ENCODE measurements around the gene LSP1. TPM values are rescaled to one million over a fixed set of nuclear protein-coding genes. Genes with fewer than 3 reads are reported as not detected.

Gene LSP1
- polyA plus RNA-seq, 1 donor from 2014 or later, result not detected

DNA sequence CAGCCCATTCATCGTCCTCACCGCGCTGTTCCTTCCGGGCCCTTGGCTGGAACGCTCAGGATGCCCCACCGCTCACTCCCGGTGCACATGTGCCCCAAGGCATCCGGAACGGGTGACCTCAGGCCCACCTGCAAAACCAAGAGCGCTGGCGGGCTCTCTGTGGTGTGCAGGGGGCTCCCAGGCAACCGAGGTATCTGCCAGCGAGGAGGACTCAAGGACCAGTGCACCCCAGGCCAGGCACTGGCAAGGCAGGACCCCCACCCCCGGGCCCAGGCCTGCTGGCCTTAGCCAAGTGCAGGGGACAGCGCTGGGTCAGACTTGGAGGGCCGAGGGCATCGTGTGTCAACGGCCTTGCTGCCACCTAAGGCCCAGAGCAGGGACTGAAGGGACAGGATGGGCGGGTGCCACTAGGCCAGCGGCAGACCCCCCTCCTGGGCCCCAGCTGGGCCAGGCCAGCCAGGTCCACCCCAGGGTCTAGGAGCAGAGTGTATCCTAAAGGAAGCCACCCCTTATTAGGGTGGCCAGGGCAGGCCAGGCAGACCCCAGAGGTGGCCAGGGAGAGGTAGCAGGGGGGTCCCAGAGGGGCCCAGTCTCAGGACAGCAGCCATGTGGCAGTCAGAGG, 75.1 kb downstream of the LSP1 start:
- Histone ChIP-seq H3K79me2 (replicated peaks; ENCODE audit: insufficient read depth, low read length) (no peaks in the 10 kb centered on the region), H3F3A (ENCODE audit: insufficient read depth, low read length, poor library complexity, severe bottlenecking) (no peaks in the 10 kb centered on the region), H3K4me2 (ENCODE audit: low read length) (no peak overlapping the region), H4K20me1 (ENCODE audit: insufficient read depth) (no peaks in the 10 kb centered on the region), H3K9me2 (ENCODE audit: insufficient read depth, low read length) (no peaks in the 10 kb centered on the region), H3K36me3 (ENCODE audit: insufficient read depth, low read length) (no peaks in the 10 kb centered on the region), H3K9me3 (ENCODE audit: low read length) (no peaks in the 10 kb centered on the region), H3K9ac (ENCODE audit: low read length) (no peak overlapping the region), H3K27me3 (ENCODE audit: insufficient read depth, low read depth, low read length) (no peaks in the 10 kb centered on the region), H3K27ac (ENCODE audit: low read length) (no peak overlapping the region), H2AFZ (ENCODE audit: low read depth, low read length) (no peak overlapping the region), H3K4me3 (ENCODE audit: low read length) (no peak overlapping the region)
- TF ChIP-seq CTCF (IDR thresholded peaks at IDR 0.05; ENCODE audit: poor library complexity, severe bottlenecking) (no peak), EZH2 (IDR thresholded peaks at IDR 0.05; ENCODE audit: borderline replicate concordance, insufficient read depth, low read length, poor library complexity, severe bottlenecking) (no peak), MXI1 (conservative IDR thresholded peaks at IDR 0.05; ENCODE audit: poor library complexity, severe bottlenecking) (no peak), RAD21 (conservative IDR thresholded peaks at IDR 0.05) (no peak), REST (IDR thresholded peaks at IDR 0.05; ENCODE audit: borderline replicate concordance) (no peak), SMC3 (conservative IDR thresholded peaks at IDR 0.05; ENCODE audit: poor library complexity) (no peak), POLR2AphosphoS5 (IDR thresholded peaks at IDR 0.05) (no peak), EP300 (conservative IDR thresholded peaks at IDR 0.05; ENCODE audit: poor library complexity, severe bottlenecking) (no peak), TAF1 (IDR thresholded peaks at IDR 0.05; ENCODE audit: low read depth) (no peak)

- Histone ChIP-seq H3K36me3 (ENCODE audit: insufficient read depth, low read length) (no peaks in the 10 kb centered on the region), H3K27me3 (ENCODE audit: insufficient read depth, low read depth, low read length) (no peaks in the 10 kb centered on the region), H3K79me2 (replicated peaks; ENCODE audit: insufficient read depth, low read length) (no peaks in the 10 kb centered on the region), H3K4me3 (ENCODE audit: low read length) (no peak overlapping the region), H3K9me2 (ENCODE audit: insufficient read depth, low read length) (no peaks in the 10 kb centered on the region), H3K9ac (ENCODE audit: low read length) (no peak overlapping the region), H3F3A (ENCODE audit: insufficient read depth, low read length, poor library complexity, severe bottlenecking) (no peaks in the 10 kb centered on the region), H2AFZ (ENCODE audit: low read depth, low read length) (no peak overlapping the region), H4K20me1 (ENCODE audit: insufficient read depth) (no peaks in the 10 kb centered on the region), H3K27ac (ENCODE audit: low read length) (no peak overlapping the region), H3K4me2 (ENCODE audit: low read length) (no peak overlapping the region), H3K9me3 (ENCODE audit: low read length) (no peaks in the 10 kb centered on the region)
- no peak for TF ChIP-seq EP300 (conservative IDR thresholded peaks at IDR 0.05; ENCODE audit: poor library complexity, severe bottlenecking)
- no peak for TF ChIP-seq MXI1 (conservative IDR thresholded peaks at IDR 0.05; ENCODE audit: poor library complexity, severe bottlenecking)
- TF ChIP-seq CTCF (IDR thresholded peaks at IDR 0.05; ENCODE audit: poor library complexity, severe bottlenecking), result no peak
- no peak for TF ChIP-seq EZH2 (IDR thresholded peaks at IDR 0.05; ENCODE audit: borderline replicate concordance, insufficient read depth, low read length, poor library complexity, severe bottlenecking)
- no peak for TF ChIP-seq TAF1 (IDR thresholded peaks at IDR 0.05; ENCODE audit: low read depth)
- no peak for TF ChIP-seq REST (IDR thresholded peaks at IDR 0.05; ENCODE audit: borderline replicate concordance)
- no peak for TF ChIP-seq POLR2AphosphoS5 (IDR thresholded peaks at IDR 0.05)
- TF ChIP-seq SMC3 (conservative IDR thresholded peaks at IDR 0.05; ENCODE audit: poor library complexity), result no peak
- TF ChIP-seq RAD21 (conservative IDR thresholded peaks at IDR 0.05), result no peak
These were observed 75.6 kb downstream of the LSP1 start for GRCh38 chr11:1928470-1928890.

All from neural cell (in vitro differentiated cells).